NCI-H2227 (cell line): ENCODE data around the gene FABP3.

Source experiments
- DNase-seq: peaks from one replicate; lab custom pipeline; 2025; ENCODE audit not compliant: unreplicated experiment; lab: John Stamatoyannopoulos, UW

FABP3 gene

DNA sequence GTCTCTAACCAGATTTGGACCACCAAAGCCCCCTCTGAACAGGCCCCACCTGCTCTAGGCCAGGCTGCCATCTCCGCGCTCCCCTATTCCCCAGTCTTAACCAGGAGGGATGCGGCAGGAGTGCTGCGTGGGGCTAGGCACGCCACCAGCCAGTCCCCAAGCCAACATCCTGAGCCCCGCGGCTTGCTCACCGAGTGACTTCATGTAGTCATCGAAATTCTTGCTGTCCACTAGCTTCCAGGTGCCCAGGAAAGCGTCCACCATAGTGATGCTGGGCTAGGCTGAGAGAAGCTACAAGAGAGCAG lies 173 bp downstream of the FABP3 start:
- DNase-seq = no peak

DNA sequence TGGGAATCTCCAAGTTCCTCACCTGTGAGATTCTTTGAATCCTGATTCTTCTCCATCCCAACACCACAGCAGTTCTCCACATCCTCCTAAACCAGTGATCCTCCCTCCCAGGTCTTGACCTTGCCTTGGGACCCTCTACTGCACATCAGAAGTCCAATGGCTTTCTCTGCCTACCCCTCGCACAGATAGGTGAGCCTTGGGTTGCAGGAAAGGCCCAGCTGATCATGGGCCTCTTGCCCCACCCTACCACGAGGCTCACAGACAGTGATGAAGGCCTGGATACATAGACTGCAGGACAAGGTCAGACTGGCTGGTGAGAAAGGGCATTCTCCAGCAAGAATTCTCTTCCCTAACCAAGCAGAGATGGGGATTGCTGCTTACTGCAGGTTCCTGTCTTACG lies 825 bp downstream of the FABP3 start:
- no peak for DNase-seq

GRCh38 chr1:31371121-31371959 lies 1.5 kb downstream of the FABP3 start:
- DNase-seq = no peak

GRCh38 chr1:31370565-31370964 lies 2.3 kb downstream of the FABP3 start:
- no peak for DNase-seq

- DNase-seq = no peak
Measured at GRCh38 chr1:31370021-31370420, 2.9 kb downstream of the FABP3 start.

- DNase-seq = no peak
Measured at GRCh38 chr1:31368611-31369107, 4.2 kb downstream of the FABP3 start.

- no peak for DNase-seq
Measured at GRCh38 chr1:31366796-31367195, 6.1 kb downstream of the FABP3 start.

DNA sequence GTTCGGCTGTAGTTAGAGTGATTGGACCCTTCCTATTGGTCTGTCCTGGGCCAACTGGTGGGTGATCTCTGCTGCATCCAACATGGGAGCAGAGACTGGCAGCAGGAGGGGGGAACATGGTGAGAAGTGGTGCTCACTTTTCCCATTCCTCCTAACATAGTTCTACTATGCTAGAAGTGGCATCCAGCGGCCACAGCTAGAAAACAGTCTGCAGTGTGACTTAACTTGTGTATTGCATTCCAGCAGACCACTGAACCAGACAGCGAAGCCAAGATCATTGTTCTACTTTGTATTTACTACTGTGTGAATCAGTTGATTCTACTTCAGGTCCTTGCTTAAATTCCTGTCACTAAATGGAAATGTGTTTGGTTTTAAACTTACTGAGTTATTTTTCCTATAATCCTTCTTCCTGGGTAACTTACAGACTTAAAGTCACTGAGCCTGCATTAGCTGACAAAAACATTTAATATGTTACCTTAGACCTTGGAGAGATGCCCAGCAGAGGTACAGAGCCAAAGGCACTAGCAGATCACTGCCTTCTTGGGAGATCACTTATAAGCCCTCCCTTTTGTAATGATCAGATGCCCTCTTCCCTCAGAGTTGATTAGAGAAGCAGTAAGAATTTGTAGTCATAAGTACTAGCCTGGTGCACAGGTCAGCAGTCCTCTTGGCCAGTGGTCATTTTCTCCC lies 8.2 kb downstream of the FABP3 start:
- DNase-seq = no peak

DNA sequence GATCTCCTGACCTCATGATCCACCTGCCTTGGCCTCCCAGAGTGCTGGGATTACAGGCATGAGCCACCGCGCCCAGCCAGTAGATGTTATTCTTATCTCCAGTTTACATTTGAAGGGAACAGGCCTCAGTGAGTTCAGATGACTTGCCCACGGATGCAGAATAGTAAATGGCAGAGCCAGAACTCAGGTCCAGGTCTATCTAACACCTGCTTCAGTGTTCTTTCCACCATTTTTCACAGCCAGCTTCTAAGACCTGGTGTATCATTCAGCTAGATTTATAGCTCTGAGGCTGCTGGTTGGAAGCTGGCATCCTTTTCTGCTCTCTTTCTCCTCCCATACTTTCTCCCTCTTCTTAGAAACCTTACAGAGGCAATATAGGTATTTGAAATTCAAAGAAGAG lies 10.8 kb downstream of the FABP3 start:
- DNase-seq = no peak

- no peak for DNase-seq
Measured at GRCh38 chr1:31361607-31362006, 11.3 kb downstream of the FABP3 start.

DNA sequence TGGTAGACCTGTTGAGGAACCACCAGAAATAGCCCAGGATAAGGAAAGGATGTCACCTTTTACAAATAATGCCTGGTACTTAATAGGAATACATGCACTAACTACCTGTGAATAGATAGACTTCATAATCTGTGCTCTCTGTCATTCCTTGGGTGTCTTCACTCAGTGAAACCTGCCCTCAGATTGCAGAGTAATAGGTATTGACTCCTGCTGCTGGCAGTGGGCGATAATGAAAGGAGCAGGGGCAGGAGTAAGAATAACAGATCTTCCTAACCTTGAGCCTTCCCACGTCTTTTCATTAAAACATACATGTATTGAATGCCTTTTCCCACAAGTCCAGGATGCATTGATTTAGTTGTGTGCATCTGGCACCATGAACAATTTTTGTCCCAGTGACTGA lies 16.4 kb downstream of the FABP3 start:
- DNase-seq = no peak

DNA sequence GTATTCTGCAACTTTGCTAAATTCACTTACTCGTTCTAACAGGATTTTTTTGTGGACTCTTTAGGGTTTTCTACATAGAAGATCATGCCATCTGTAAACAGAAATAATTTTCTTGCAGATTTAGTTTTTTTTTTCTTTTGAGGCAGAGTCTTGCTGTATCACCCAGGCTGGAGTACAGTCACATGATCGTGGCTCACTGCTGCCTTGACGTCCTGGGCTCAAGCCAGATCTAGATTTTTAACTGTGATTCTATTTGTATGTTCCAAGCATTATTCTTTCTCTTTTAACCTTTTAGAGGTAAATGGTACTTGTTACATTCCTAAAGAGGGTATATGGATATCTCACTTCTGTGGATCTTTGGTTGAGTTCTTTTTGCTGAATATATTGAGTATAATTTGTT lies 18.6 kb downstream of the FABP3 start:
- no peak for DNase-seq

DNA sequence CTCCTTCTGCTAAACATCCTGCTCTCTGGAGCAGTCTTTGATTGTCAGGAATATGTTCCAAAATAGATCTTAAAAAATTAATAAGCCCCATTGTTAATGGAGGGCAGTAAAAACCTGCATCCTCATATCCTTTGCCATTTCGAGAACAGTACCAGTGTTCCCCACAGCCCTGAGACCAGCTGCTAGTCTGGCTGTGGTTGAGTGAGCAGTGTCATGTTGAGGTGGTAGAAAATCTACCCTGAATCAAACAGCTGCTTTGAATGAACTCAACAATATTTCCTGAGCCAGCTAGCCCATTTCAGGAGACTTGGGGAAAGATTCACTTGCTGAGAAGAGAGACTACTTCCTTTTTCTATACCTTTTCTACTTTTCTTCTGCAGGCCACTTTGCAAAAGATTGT lies 24.4 kb downstream of the FABP3 start:
- no peak for DNase-seq

DNA sequence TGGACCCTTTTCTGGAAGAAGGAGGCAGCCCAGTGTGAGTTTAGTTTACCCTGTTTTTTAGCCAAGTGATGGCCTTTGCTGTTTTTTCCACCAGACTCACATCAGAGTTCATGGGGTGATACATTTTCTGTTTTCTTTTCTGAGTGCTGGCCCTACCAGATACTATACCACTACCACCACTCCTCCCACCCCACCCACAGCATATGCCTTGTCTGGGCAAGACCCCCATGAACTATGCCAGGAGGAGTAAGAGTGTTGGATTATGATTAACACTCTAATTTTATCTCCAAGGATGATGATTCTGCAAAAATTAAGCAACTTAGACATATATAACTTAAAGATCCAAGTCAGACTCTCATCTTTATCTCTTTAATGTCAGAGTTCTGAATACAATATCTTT lies 26.1 kb downstream of the FABP3 start:
- no peak for DNase-seq

- DNase-seq = no peak
Measured at GRCh38 chr1:31345635-31346034, 27.2 kb downstream of the FABP3 start.

- DNase-seq = no peak
Measured at GRCh38 chr1:31344503-31344902, 28.4 kb downstream of the FABP3 start.

- no peak for DNase-seq
Measured at GRCh38 chr1:31336687-31337467, 36.0 kb downstream of the FABP3 start.

GRCh38 chr1:31335007-31335406 lies 37.9 kb downstream of the FABP3 start:
- DNase-seq = peak; percentile 59

DNA sequence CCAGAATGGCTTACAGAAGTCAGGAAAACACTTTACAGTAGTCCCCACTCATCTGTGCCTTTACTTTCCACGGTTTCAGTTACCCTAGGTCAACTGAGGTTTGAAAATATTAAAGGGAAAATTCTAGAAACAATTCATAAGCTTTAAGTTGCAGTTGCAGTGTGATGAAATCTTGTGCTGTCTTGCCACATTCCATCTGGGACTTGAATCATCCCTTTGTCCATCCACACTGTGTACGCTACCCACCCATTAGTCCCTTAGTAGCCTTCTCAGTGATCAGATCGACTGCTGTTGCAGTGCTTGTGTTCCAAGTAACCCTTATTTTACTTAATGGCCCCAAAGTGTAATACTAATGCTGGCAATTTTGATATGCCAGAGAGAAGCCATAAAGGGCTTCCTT lies 45.5 kb downstream of the FABP3 start:
- no peak for DNase-seq

DNA sequence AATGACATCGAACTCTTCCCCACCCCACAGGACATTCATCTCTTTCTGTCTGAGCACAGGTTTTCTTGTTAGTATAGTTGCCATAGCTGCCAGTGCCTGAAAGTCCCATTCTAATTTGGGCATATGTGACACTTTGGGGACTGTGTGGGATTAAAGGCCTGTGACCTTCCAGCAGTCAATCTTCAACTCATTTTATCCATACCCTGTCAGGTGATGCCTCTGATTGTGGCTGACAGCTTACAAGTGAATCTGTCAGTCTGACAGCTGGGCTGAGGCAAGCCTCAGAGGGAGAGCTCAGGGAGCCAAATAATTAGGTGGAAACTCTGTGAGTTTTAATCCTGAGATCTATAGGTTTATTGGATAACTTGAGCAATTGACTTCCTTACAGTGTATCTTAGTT lies 46.4 kb downstream of the FABP3 start:
- DNase-seq = peak; percentile 36

DNA sequence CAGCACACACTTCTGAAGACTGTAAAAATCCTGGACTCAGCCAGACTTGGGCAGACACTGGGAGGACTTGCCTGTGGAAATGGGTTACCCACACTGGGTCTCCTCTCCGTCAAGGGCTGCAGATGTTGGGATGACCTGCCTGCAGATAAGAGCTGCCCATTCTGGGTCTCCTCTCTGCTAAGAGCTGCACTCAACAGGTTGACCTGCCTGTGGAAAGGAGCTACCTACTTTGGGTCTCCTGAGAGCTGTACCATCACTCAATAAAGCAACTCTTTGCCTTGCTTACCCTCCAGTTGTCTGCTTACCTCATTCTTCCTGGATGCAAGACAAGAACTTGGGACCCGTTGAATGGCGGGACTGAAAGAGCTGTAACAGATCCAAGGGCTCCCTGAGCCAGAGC lies 47.9 kb downstream of the FABP3 start:
- no peak for DNase-seq

DNA sequence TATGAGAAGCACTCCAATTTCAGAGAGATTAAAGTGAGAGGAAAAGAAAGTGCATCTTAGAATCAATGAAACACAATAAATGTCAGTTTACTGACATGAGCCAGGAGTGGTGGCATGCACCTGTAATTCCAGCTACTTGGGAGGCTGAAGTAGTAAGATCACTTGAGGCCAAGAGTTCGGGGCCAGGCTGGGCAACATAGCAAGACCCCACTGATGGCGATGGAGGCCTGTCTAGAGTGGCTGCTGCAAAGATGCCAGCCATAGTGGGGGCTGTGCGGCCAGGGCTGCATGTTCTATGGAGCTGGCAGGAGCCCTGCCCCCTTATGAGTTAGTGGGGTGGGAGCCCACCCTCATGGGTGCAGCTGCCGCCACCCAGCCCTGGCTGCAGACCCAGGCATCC lies 48.8 kb downstream of the FABP3 start:
- DNase-seq = no peak
